K562 (cell line): ENCODE results near the gene RNF181. TPM values are rescaled to one million over a fixed set of nuclear protein-coding genes. Genes with fewer than 3 reads are reported as not detected.

Experiments used
- ATAC-seq: fragments of 200-7000 bp; cut with Tn5 transposase; 3 replicates; pipeline ENCODE4 v1.9.1; 2020; ENCODE audit warnings: moderate library complexity
- BruUV-seq: library from RNA; stranded (reverse); fragments of 400-500 nt; replicated peaks from 2 replicates; lab custom pipeline; 2021; lab: Mats Ljungman, UMichigan
- CTCF ChIA-PET: fragments of 300-600 bp; formaldehyde crosslinking; extraction: SDS; loops from one replicate; lab custom pipeline; 2021; ENCODE audit warnings: low intra/inter-chr PET ratio; lab: Yijun Ruan, JAX
- POLR2A ChIA-PET: fragments of 300-600, 350-650 bp; sonication (Branson Sonifier 250); formaldehyde crosslinking; extraction: SDS; loops from one replicate; lab custom pipeline; 2021; ENCODE audit warnings: antibody characterized with exemption, inconsistent platforms; lab: Yijun Ruan, JAX
- DNase-seq, 4 experiments: peaks; one replicate each; pipeline versions ENCODE4 v3.0.0 to v3.0.0-alpha.2; 2011 to 2018; ENCODE audit warnings: low spot score in 3 of 4, mixed read lengths in 3 of 4; ENCODE audit errors: extremely low read depth in 1 of 4
- FAIRE-seq: peaks from 2 replicates; lab custom pipeline; 2011; peaks lifted over from hg19 to GRCh38; lab: Jason Lieb, UNC
- H2AFZ ChIP-seq: 2 replicates; pipeline ENCODE4 v1.6.0; 2011; ENCODE audit warnings: low read depth, low read length, control low read depth, inconsistent platforms
- H3K27ac ChIP-seq: fragments of 200-600 bp; 3 replicates; pipeline ENCODE4 v1.8.0; 2011; ENCODE audit warnings: low read depth, mild to moderate bottlenecking, control low read depth, inconsistent platforms, low read length, moderate library complexity, mixed read lengths; ENCODE audit errors: extremely low read depth
- H3K27me3 ChIP-seq, 2 experiments: fragments of 300-600 bp in 1 of 2; 2 replicates in 1 of 2; 3 replicates in 1 of 2; pipeline versions ENCODE4 v1.6.0 to v1.8.0; 2011; ENCODE audit warnings: inconsistent platforms in 2 of 2, low read length in 2 of 2, mild to moderate bottlenecking in 1 of 2, mixed read lengths in 1 of 2, moderate library complexity in 1 of 2; ENCODE audit not compliant: control insufficient read depth in 2 of 2, insufficient read depth in 2 of 2
- H3K36me3 ChIP-seq: fragments of 300-600 bp; 3 replicates; pipeline ENCODE4 v1.8.0; 2011; ENCODE audit warnings: mild to moderate bottlenecking, low read length, inconsistent platforms; ENCODE audit not compliant: control insufficient read depth, insufficient read depth
- H3K4me1 ChIP-seq, 2 experiments: fragments of 200-600 bp in 1 of 2; replicated peaks in 1 of 2; 2 replicates in 1 of 2; 3 replicates in 1 of 2; pipeline versions ENCODE4 v1.5.1 to v1.8.0; 2011; ENCODE audit warnings: inconsistent platforms in 2 of 2, low read length in 2 of 2, mild to moderate bottlenecking in 1 of 2, mixed read lengths in 1 of 2, moderate library complexity in 1 of 2; ENCODE audit not compliant: control insufficient read depth in 2 of 2, insufficient read depth in 2 of 2
- H3K4me2 ChIP-seq: 2 replicates; pipeline ENCODE4 v1.6.1; 2011; ENCODE audit warnings: low read length, control low read depth, inconsistent platforms, mixed read lengths; ENCODE audit not compliant: insufficient read depth
- H3K4me3 ChIP-seq: fragments of 200-600 bp; sonication (generic), shearing (Covaris generic); 2 replicates; pipeline ENCODE4 v1.5.1; 2016; ENCODE audit warnings: control low read depth, inconsistent platforms
- H3K79me2 ChIP-seq: fragments of 200-600 bp; 3 replicates; pipeline ENCODE4 v1.8.0; 2011; ENCODE audit warnings: low read length, inconsistent platforms; ENCODE audit not compliant: control insufficient read depth, insufficient read depth
- H3K9ac ChIP-seq, 2 experiments: 2 replicates each; pipeline versions ENCODE4 v1.6.0 to v1.6.1; 2011; ENCODE audit warnings: low read depth in 2 of 2, low read length in 2 of 2, control low read depth in 1 of 2, inconsistent platforms in 1 of 2, mild to moderate bottlenecking in 1 of 2, mixed read lengths in 1 of 2; ENCODE audit not compliant: insufficient read depth in 1 of 2
- H3K9me1 ChIP-seq: one replicate; pipeline ENCODE4 v1.6.0; 2011; ENCODE audit warnings: inconsistent platforms, mild to moderate bottlenecking, low read length, moderate library complexity; ENCODE audit not compliant: control insufficient read depth, insufficient read depth
- H3K9me3 ChIP-seq: replicated peaks from 2 replicates; pipeline ENCODE4 v1.5.1; 2011; ENCODE audit warnings: low read depth, low read length, inconsistent platforms; ENCODE audit not compliant: control insufficient read depth, insufficient read depth
- H4K20me1 ChIP-seq: replicated peaks from 2 replicates; pipeline ENCODE4 v1.6.1; 2011; ENCODE audit warnings: low read length, inconsistent platforms, mixed read lengths; ENCODE audit not compliant: control insufficient read depth, insufficient read depth
- CHD2 ChIP-seq: IDR thresholded peaks from 2 replicates; pipeline ENCODE4 v1.6.1; 2011; ENCODE audit warnings: low read depth, low read length
- FOXK2 ChIP-seq, 2 experiments: fragments of 450-650 bp; IDR thresholded peaks in 1 of 2; conservative IDR thresholded peaks in 1 of 2; 2 replicates each; pipeline ENCODE4 v1.6.1; 2016; ENCODE audit warnings: low read depth in 2 of 2, mild to moderate bottlenecking in 1 of 2
- GABPA ChIP-seq: fragments of 200-800 bp; sonication (Bioruptor generic); conservative IDR thresholded peaks from 2 replicates; pipeline ENCODE4 v1.6.1; 2016; ENCODE audit warnings: low read depth, missing genetic modification characterization, missing compliant biosample characterization
- HDAC6 ChIP-seq: IDR thresholded peaks from 2 replicates; pipeline ENCODE4 v1.6.1; 2012; ENCODE audit warnings: low read depth, mild to moderate bottlenecking, control low read depth, inconsistent platforms, low read length, moderate library complexity
- KAT2B ChIP-seq: IDR thresholded peaks from one replicate; pipeline ENCODE4 v1.6.1; 2012; ENCODE audit warnings: low read depth, mild to moderate bottlenecking, control low read depth, inconsistent platforms, low read length, moderate library complexity
- LARP7 ChIP-seq: fragments of 450-650 bp; IDR thresholded peaks from 2 replicates; pipeline ENCODE4 v1.6.1; 2016
- POLR2B ChIP-seq: fragments of 450-650 bp; IDR thresholded peaks from 2 replicates; pipeline ENCODE4 v1.6.1; 2018; ENCODE audit warnings: low read depth; ENCODE audit not compliant: partially characterized antibody
- POLR2G ChIP-seq: fragments of 200-400 bp; formaldehyde crosslinking; IDR thresholded peaks from 2 replicates; pipeline ENCODE4 v1.6.1; 2017; ENCODE audit warnings: low read depth, mild to moderate bottlenecking, antibody characterized with exemption, low read length, moderate library complexity
- RBFOX2 ChIP-seq: fragments of 200-400 bp; formaldehyde crosslinking; IDR thresholded peaks from 2 replicates; pipeline ENCODE4 v1.6.1; 2017; ENCODE audit warnings: low read depth, mild to moderate bottlenecking, low read length, moderate library complexity
- SIX5 ChIP-seq, 2 experiments: IDR thresholded peaks; 2 replicates each; pipeline ENCODE4 v1.6.1; 2011; ENCODE audit warnings: low read length in 2 of 2, borderline replicate concordance in 1 of 2, low read depth in 1 of 2, mild to moderate bottlenecking in 1 of 2, moderate library complexity in 1 of 2; ENCODE audit not compliant: insufficient read depth in 1 of 2
- TCF7 ChIP-seq: sonication (generic); IDR thresholded peaks from 2 replicates; pipeline ENCODE4 v1.6.1; 2016; ENCODE audit warnings: antibody characterized with exemption, borderline replicate concordance
- WGBS: fragments of 100-300 bp; shearing (Covaris generic); methylation state at CpG from one replicate; pipeline ENCODE4 v1.1.6; 2016; ENCODE audit warnings: low coverage, mixed read lengths; ENCODE audit not compliant: insufficient coverage; ENCODE audit errors: missing lambda C conversion rate; 5-methylcytosine and 5-hydroxymethylcytosine counted together
- in situ Hi-C: fragments of 300-500 bp; cut with MboI; formaldehyde crosslinking; loops from 4 replicates; pipeline ENCODE4 v1.15.0; 2018; ENCODE audit warnings: inconsistent platforms, mixed read lengths
- intact Hi-C: fragments of 100-400 bp; cut with micrococcal nuclease; formaldehyde crosslinking; loops from 2 replicates; pipeline ENCODE4 v1.14.2; 2022
- polyA plus RNA-seq, 8 experiments: library from polyadenylated mRNA; depleted of rRNA in 4 of 8; stranded (reverse) in 5 of 8; unstranded in 3 of 8; fragments of >200 nt; fragmentation: Nextera tagmentation in 2 of 8; fragmentation: Illumina TruSeq in 1 of 8; extraction: Ambion mirVana in 2 of 8; extraction: Trizol in 1 of 8; gene quantifications; 2 replicates each; pipeline versions ENCODE4 v1.2.1 to v1.2.3, GENCODE V29; 2011 to 2014; ENCODE audit warnings: inconsistent platforms in 1 of 8, missing spikeins in 1 of 8
- total RNA-seq, 7 experiments: library from RNA; depleted of rRNA in 6 of 7; stranded (reverse); fragments of >200 nt in 6 of 7; fragmentation: Illumina TruSeq in 2 of 7; extraction: Trizol in 2 of 7; gene quantifications; 2 replicates each; pipeline versions ENCODE4 v1.2.1 to v1.2.3, GENCODE V29; 2011 to 2021; ENCODE audit warnings: low replicate concordance in 1 of 7
- TF ChIP-seq, protein P1 (sequence below): fragments of 450-650 bp; IDR thresholded peaks from 2 replicates; pipeline ENCODE4 v1.7.1; 2018; ENCODE audit warnings: mild to moderate bottlenecking, low read depth; ENCODE audit not compliant: partially characterized antibody
- TF ChIP-seq, protein P2 (sequence below): fragments of 450-650 bp; formaldehyde crosslinking; conservative IDR thresholded peaks from 2 replicates; pipeline ENCODE4 v1.4.0; 2022; ENCODE audit warnings: mild to moderate bottlenecking, missing genetic modification characterization
- TF ChIP-seq, protein P3 (sequence below): IDR thresholded peaks from 2 replicates; pipeline ENCODE4 v1.6.1; 2011; ENCODE audit warnings: borderline replicate concordance, low read depth, mild to moderate bottlenecking, moderate library complexity, low read length; ENCODE audit not compliant: insufficient read depth, poor library complexity, severe bottlenecking

The RNF181 gene
- total and polyA plus RNA-seq, 9 of the 15 experiments (the other 6 are each of a cell fraction or from before 2014, with no cell fraction given), result 139 to 492 (median 253) TPM

DNA sequence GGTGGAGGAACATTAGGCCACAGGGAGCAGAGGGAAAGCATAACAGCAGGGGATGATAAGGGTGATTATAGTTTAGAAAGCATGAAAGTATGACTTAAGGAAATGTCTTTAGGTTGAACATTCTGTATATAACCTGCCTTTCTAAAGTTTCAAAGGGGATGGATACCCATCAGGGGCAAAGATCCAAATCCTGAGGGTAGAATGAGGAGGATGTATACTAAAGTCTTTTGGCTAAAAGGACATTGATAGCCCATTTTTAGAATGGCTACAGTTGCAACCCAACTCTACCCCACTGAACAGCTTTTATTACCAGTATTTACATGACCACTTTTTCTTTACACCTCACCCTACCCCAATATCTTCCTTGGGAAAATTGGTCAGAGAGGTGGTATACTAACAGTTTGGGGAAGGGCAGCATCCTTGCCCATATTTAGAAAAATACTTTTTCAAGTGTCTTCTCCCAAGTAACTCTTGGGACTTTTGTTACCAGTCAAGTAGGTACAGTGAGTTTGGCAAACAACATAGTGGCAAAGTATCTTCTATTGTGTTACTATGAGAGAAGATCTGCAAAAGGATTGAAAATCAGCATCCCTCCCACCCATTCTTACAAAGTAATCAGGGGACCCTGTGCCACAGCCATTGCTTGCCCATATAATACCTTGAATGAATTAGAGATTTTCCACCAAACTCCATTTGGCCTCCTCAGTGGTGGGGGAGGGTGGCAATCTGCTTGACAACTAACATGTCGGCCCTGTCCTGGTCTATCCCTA is 48.3 kb upstream of the RNF181 start:
- intact Hi-C loops (no loop called here), in situ Hi-C loops (no loop called here)
- no peak overlapping the region for H3K4me3 ChIP-seq
- no peaks in the 10 kb centered on the region for H3K27me3 ChIP-seq
- no peaks in the 10 kb centered on the region for H3K9me3 ChIP-seq
- 36% methylated on average over 1 of the region's 1 CpG for WGBS
- peak overlapping the region; percentile 23; the same call in 1 of the 3 replicates for H3K27ac ChIP-seq
- no TSS peak for BruUV-seq
- H3K4me1 ChIP-seq, result peaks cover 0 to 8% of the 10 kb centered on the region in 2 experiments; a peak in 3 of 5 replicates
- H4K20me1 ChIP-seq, result peaks cover 14% of the 10 kb centered on the region
- ATAC-seq (peak; percentile 4; the same call in 2 of the 3 replicates), DNase-seq (peak in 1 of 4 experiments; percentile 32), FAIRE-seq (no peak)
- POLR2A ChIA-PET, result interaction anchor here (0.6 to 24.3 kb wide), 20 partner anchors 2 to 220 kb away, joined by 3 to 1576 read pairs (median 4); partner anchors contain the start of genes CAPG, ELMOD3, GGCX and MAT2A
- H3K4me2 ChIP-seq, result no peak overlapping the region
- peaks cover 72% of the 10 kb centered on the region for H3K36me3 ChIP-seq
- no peak overlapping the region for H2AFZ ChIP-seq
- peaks cover 12% of the 10 kb centered on the region for H3K79me2 ChIP-seq
- CTCF ChIA-PET, result no interaction called here
- peaks cover 3% of the 10 kb centered on the region for H3K9me1 ChIP-seq
- H3K9ac ChIP-seq, result no peak overlapping the region
- TF ChIP-seq, protein P1, sequence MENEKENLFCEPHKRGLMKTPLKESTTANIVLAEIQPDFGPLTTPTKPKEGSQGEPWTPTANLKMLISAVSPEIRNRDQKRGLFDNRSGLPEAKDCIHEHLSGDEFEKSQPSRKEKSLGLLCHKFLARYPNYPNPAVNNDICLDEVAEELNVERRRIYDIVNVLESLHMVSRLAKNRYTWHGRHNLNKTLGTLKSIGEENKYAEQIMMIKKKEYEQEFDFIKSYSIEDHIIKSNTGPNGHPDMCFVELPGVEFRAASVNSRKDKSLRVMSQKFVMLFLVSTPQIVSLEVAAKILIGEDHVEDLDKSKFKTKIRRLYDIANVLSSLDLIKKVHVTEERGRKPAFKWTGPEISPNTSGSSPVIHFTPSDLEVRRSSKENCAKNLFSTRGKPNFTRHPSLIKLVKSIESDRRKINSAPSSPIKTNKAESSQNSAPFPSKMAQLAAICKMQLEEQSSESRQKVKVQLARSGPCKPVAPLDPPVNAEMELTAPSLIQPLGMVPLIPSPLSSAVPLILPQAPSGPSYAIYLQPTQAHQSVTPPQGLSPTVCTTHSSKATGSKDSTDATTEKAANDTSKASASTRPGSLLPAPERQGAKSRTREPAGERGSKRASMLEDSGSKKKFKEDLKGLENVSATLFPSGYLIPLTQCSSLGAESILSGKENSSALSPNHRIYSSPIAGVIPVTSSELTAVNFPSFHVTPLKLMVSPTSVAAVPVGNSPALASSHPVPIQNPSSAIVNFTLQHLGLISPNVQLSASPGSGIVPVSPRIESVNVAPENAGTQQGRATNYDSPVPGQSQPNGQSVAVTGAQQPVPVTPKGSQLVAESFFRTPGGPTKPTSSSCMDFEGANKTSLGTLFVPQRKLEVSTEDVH, result peak; percentile 21
- peak; percentile 55 for TF ChIP-seq RBFOX2
- 0 out of 2 replicates have a peak, but pooled peaks have one; percentile 23 for TF ChIP-seq CHD2
- no peak for TF ChIP-seq TCF7
- no peak for TF ChIP-seq HDAC6
- TF ChIP-seq FOXK2 (conservative IDR thresholded peaks at IDR 0.05 in 1 of 2, IDR thresholded peaks at IDR 0.05 in 1 of 2; ENCODE audit: low read depth in 2 of 2), result no peak
- TF ChIP-seq KAT2B, result no peak
- TF ChIP-seq, protein P2, sequence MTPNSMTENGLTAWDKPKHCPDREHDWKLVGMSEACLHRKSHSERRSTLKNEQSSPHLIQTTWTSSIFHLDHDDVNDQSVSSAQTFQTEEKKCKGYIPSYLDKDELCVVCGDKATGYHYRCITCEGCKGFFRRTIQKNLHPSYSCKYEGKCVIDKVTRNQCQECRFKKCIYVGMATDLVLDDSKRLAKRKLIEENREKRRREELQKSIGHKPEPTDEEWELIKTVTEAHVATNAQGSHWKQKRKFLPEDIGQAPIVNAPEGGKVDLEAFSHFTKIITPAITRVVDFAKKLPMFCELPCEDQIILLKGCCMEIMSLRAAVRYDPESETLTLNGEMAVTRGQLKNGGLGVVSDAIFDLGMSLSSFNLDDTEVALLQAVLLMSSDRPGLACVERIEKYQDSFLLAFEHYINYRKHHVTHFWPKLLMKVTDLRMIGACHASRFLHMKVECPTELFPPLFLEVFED, result peak; percentile 95
- TF ChIP-seq SIX5 (IDR thresholded peaks at IDR 0.05; ENCODE audit: borderline replicate concordance in 1 of 2, insufficient read depth in 1 of 2, low read depth in 1 of 2, low read length in 2 of 2), result no peak
- TF ChIP-seq POLR2G, result peak; percentile 74
- TF ChIP-seq, protein P3, sequence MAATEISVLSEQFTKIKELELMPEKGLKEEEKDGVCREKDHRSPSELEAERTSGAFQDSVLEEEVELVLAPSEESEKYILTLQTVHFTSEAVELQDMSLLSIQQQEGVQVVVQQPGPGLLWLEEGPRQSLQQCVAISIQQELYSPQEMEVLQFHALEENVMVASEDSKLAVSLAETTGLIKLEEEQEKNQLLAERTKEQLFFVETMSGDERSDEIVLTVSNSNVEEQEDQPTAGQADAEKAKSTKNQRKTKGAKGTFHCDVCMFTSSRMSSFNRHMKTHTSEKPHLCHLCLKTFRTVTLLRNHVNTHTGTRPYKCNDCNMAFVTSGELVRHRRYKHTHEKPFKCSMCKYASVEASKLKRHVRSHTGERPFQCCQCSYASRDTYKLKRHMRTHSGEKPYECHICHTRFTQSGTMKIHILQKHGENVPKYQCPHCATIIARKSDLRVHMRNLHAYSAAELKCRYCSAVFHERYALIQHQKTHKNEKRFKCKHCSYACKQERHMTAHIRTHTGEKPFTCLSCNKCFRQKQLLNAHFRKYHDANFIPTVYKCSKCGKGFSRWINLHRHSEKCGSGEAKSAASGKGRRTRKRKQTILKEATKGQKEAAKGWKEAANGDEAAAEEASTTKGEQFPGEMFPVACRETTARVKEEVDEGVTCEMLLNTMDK, result no peak
- TF ChIP-seq LARP7, result no peak
- no peak for TF ChIP-seq GABPA
- TF ChIP-seq POLR2B, result peak; percentile 4
